Brain microvascular endothelial cell (primary cell): Measurements from ENCODE around the gene LMBR1.
"Not testable (repeated sequence)": the region's sequence is repeated elsewhere in the genome, so short reads cannot be mapped to it uniquely, and the experiment has no call there.

Source experiments
- DNase-seq: peaks from one replicate; pipeline ENCODE4 v3.0.0-alpha.2; 2020
- H3K27ac ChIP-seq: fragments of 250-450 bp; sonication (Bioruptor Pico); 2 replicates; pipeline ENCODE4 v1.5.1; 2020; ENCODE audit warnings: mild to moderate bottlenecking, moderate library complexity
- H3K27me3 ChIP-seq: fragments of 250-450 bp; sonication (Bioruptor Pico); replicated peaks from 2 replicates; pipeline ENCODE4 v1.5.1; 2020; ENCODE audit warnings: mild to moderate bottlenecking
- H3K36me3 ChIP-seq: fragments of 250-450 bp; sonication (Bioruptor Pico); replicated peaks from 2 replicates; pipeline ENCODE4 v1.5.1; 2020; ENCODE audit warnings: mild to moderate bottlenecking
- H3K4me3 ChIP-seq: 2 replicates; pipeline ENCODE4 v1.5.1; 2011; ENCODE audit warnings: low read depth, mild to moderate bottlenecking, control low read depth, low read length, moderate library complexity
- CTCF ChIP-seq: IDR thresholded peaks from 2 replicates; pipeline ENCODE4 v1.5.1; 2011; ENCODE audit warnings: low read depth, mild to moderate bottlenecking, moderate library complexity, low read length, control low read depth, inconsistent platforms; ENCODE audit errors: missing control alignments
- in situ Hi-C: cut with HindIII; loops from 2 replicates; pipeline ENCODE4 v1.10.0; 2017; ENCODE audit warnings: low sequenced_read_pairs, low pct_ligation_motif_present

LMBR1 gene

GRCh38 chr7:156640949-156641485 is 252.0 kb downstream of the LMBR1 start:
- Histone ChIP-seq H3K36me3 (no peaks in the 10 kb centered on the region), H3K27ac (peak overlapping the region; percentile 68), H3K27me3 (no peaks in the 10 kb centered on the region), H3K4me3 (peak overlapping the region; percentile 73)
- in situ Hi-C loops = no loop called here
- DNase-seq = peak; percentile 28
- no peak for TF ChIP-seq CTCF

DNA sequence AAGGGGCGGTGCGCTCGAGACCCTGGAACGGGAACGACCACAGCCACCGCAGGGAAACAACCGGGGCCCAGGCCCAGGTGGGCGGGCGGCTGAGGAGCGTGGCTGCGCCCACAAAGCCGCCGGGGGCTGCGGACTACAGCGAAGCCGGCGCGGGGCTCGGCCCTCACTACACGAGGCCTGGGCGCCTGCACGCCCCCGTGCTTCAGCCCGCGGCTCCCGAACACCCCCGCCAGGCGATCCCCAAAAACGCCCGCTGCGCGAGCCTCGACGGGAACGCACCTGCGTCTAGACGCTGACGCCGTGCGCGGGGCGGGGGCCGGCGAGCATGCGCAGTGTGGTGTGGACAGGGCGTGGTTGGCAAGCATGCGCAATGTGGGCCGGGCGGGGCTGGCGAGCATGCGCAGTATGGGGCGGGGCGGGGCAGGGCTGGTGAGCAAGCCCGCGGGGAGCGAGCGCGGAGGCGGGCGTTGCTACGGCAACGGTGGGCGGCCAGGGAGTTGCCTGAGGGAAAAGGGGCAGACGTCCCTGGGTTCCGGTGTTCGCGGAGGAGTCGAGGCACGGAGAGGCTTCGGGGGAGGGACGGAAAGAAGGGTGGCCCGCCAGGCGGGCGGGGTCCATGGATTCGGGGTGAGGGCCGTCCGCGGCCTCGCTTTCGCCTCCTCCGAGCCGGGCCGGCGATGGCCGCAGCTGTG is 252.6 kb downstream of the LMBR1 start, which contains the start of gene RNF32:
Gene RNF32 (plus strand): TSS at position 518 of the 692 bp plus-strand sequence. CDS start 3,104 bp downstream, outside the sequence.
- no peak for TF ChIP-seq CTCF
- H3K27ac ChIP-seq = peak within 1 kb of the TSS; percentile 68
- in situ Hi-C loops = no loop called here
- H3K36me3 ChIP-seq = no peaks in the 10 kb centered on the region
- H3K27me3 ChIP-seq = no peaks in the 10 kb centered on the region
- DNase-seq = peak; percentile 90
- peak within 1 kb of the TSS; percentile 73 for H3K4me3 ChIP-seq

GRCh38 chr7:156639426-156640256 is 253.3 kb downstream of the LMBR1 start:
- Histone ChIP-seq H3K4me3 (peak overlapping the region; percentile 73), H3K27ac (peak overlapping the region; percentile 19), H3K27me3 (no peaks in the 10 kb centered on the region), H3K36me3 (no peaks in the 10 kb centered on the region)
- TF ChIP-seq CTCF = no peak
- in situ Hi-C loops = no loop called here
- no peak for DNase-seq

DNA sequence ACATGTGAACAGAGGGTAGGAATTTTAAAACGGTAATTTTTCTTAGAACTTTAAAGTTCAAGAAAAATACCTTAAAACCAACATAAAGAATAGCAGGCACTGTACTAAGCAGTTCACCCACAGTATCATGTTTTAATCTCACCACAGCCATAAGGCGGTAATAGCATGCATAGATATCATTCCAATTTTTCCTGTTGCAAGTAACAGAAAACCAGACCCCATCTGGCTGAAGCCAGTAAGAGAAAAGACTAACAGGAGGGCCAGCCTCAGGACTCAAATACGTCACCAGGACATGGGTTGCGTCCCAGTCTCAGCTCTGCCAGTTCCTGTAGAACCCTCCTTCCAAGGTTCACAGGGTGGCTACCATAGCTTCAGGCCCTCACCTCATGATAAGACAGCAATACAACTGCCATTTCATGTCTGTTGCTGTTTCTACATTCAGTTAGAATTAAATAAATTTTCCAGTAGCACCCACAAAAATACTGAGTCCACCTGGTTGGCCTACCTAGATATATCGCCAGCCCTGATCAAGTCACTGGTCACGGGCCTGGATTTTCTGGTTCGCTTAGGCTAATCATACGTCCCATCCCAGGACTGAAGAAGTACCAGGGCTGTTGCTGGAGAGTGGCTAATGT is 254.4 kb downstream of the LMBR1 start:
- H3K4me3 ChIP-seq = no peak overlapping the region
- no peaks in the 10 kb centered on the region for H3K36me3 ChIP-seq
- in situ Hi-C loops = no loop called here
- no peak for DNase-seq
- H3K27ac ChIP-seq = no peak overlapping the region
- no peaks in the 10 kb centered on the region for H3K27me3 ChIP-seq
- TF ChIP-seq CTCF = no peak

- H3K36me3 ChIP-seq, H3K4me3 ChIP-seq, in situ Hi-C loops, H3K27ac ChIP-seq, H3K27me3 ChIP-seq, DNase-seq: not testable (repeated sequence)
Observed at GRCh38 chr7:156637093-156637492, 255.9 kb downstream of the LMBR1 start.
